Smooth muscle cell (in vitro differentiated cells): ENCODE results near the gene SMIM10L2A. TPM values are rescaled to one million over a fixed set of nuclear protein-coding genes. Genes with fewer than 3 reads are reported as not detected.
"Not testable (repeated sequence)": the region's sequence is repeated elsewhere in the genome, so short reads cannot be mapped to it uniquely, and the experiment has no call there.

ENCODE experiments used
- DNase-seq: peaks from one replicate; lab custom pipeline; 2025; ENCODE audit not compliant: unreplicated experiment; lab: John Stamatoyannopoulos, UW
- H2AFZ ChIP-seq: fragments of 200-600 bp; sonication (generic); 2 replicates; pipeline ENCODE4 v1.6.0; 2016; ENCODE audit warnings: antibody characterized with exemption, low read depth, mild to moderate bottlenecking
- H3F3A ChIP-seq: fragments of 200-600 bp; sonication (generic); 2 replicates; pipeline ENCODE4 v1.6.0; 2017; ENCODE audit warnings: antibody characterized with exemption, low read depth
- H3K27ac ChIP-seq: fragments of 200-600 bp; sonication (generic); 2 replicates; pipeline ENCODE4 v1.5.1; 2016; ENCODE audit warnings: low read depth, mild to moderate bottlenecking
- H3K27me3 ChIP-seq: fragments of 200-600 bp; sonication (generic); 2 replicates; pipeline ENCODE4 v1.6.1; 2016; ENCODE audit warnings: low read depth, mild to moderate bottlenecking
- H3K36me3 ChIP-seq: fragments of 200-600 bp; sonication (generic); 2 replicates; pipeline ENCODE4 v1.5.1; 2016; ENCODE audit warnings: low read depth
- H3K4me1 ChIP-seq: fragments of 200-600 bp; sonication (generic); 2 replicates; pipeline ENCODE4 v1.5.1; 2016; ENCODE audit warnings: low read depth
- H3K4me2 ChIP-seq: fragments of 200-600 bp; sonication (generic); 2 replicates; pipeline ENCODE4 v1.6.0; 2016; ENCODE audit warnings: mild to moderate bottlenecking
- H3K4me3 ChIP-seq: fragments of 200-600 bp; sonication (generic); 2 replicates; pipeline ENCODE4 v1.5.1; 2016; ENCODE audit warnings: mild to moderate bottlenecking
- H3K79me2 ChIP-seq: fragments of 200-600 bp; sonication (generic); 2 replicates; pipeline ENCODE4 v1.6.0; 2016; ENCODE audit warnings: low read depth, mild to moderate bottlenecking
- H3K9ac ChIP-seq: fragments of 200-600 bp; sonication (generic); 2 replicates; pipeline ENCODE4 v1.6.0; 2016; ENCODE audit warnings: low read depth
- H3K9me3 ChIP-seq: fragments of 200-600 bp; sonication (generic); replicated peaks from 2 replicates; pipeline ENCODE4 v1.5.1; 2016; ENCODE audit warnings: low read depth
- H4K20me1 ChIP-seq: fragments of 200-600 bp; sonication (generic); 2 replicates; pipeline ENCODE4 v1.6.0; 2016; ENCODE audit warnings: low read depth
- CTCF ChIP-seq: fragments of 200-600 bp; sonication (generic); IDR thresholded peaks from 2 replicates; pipeline ENCODE4 v1.5.1; 2017; ENCODE audit warnings: borderline replicate concordance, mild to moderate bottlenecking, antibody characterized with exemption; ENCODE audit not compliant: insufficient read depth, poor library complexity, severe bottlenecking
- WGBS: methylation state at CpG from one replicate; pipeline ENCODE4 v1.1.7; 2016; ENCODE audit warnings: low lambda C conversion rate; 5-methylcytosine and 5-hydroxymethylcytosine counted together
- polyA plus RNA-seq: library from polyadenylated mRNA; unstranded; fragments of >200 nt; fragmentation: Nextera tagmentation; extraction: Ambion mirVana; gene quantifications from 2 replicates; pipeline ENCODE4 v1.2.1, GENCODE V29; 2016
- total RNA-seq: library from RNA; depleted of rRNA; stranded (reverse); fragments of >200 nt; gene quantifications from 2 replicates; pipeline ENCODE4 v1.2.3, GENCODE V29; 2014

Gene SMIM10L2A
- total and polyA plus RNA-seq, 2 experiments from 2014 or later = 0.45 to 1.6 TPM

GRCh38 chrX:135438734-135439043, 16.9 kb downstream of the SMIM10L2A start:
- no peaks in the 10 kb centered on the region for H4K20me1 ChIP-seq
- H2AFZ ChIP-seq = no peak overlapping the region
- no peak overlapping the region for H3K4me3 ChIP-seq
- no peak for DNase-seq
- H3F3A ChIP-seq = no peaks in the 10 kb centered on the region
- H3K27me3 ChIP-seq = no peaks in the 10 kb centered on the region
- H3K79me2 ChIP-seq = no peaks in the 10 kb centered on the region
- H3K4me1 ChIP-seq = no peaks in the 10 kb centered on the region
- no peak for TF ChIP-seq CTCF
- 84% methylated on average over 7 of the region's 7 CpGs for WGBS
- no peaks in the 10 kb centered on the region for H3K9me3 ChIP-seq
- no peak overlapping the region for H3K9ac ChIP-seq
- H3K27ac ChIP-seq = no peak overlapping the region
- H3K36me3 ChIP-seq = no peaks in the 10 kb centered on the region
- H3K4me2 ChIP-seq = no peak overlapping the region

GRCh38 chrX:135449637-135450550, 28.1 kb downstream of the SMIM10L2A start:
- no peaks in the 10 kb centered on the region for H3K27me3 ChIP-seq
- H3K27ac ChIP-seq = no peak overlapping the region
- WGBS = 80% methylated on average over 8 of the region's 8 CpGs
- H3K4me3 ChIP-seq = no peak overlapping the region
- H3F3A ChIP-seq = no peaks in the 10 kb centered on the region
- H3K4me2 ChIP-seq = no peak overlapping the region
- no peak overlapping the region for H2AFZ ChIP-seq
- no peaks in the 10 kb centered on the region for H3K9me3 ChIP-seq
- H4K20me1 ChIP-seq = no peaks in the 10 kb centered on the region
- H3K4me1 ChIP-seq = no peaks in the 10 kb centered on the region
- no peaks in the 10 kb centered on the region for H3K36me3 ChIP-seq
- no peaks in the 10 kb centered on the region for H3K79me2 ChIP-seq
- no peak for TF ChIP-seq CTCF
- no peak overlapping the region for H3K9ac ChIP-seq
- DNase-seq = no peak

- no peaks in the 10 kb centered on the region for H4K20me1 ChIP-seq
- H3K4me3 ChIP-seq = no peak overlapping the region
- H3K79me2 ChIP-seq = no peaks in the 10 kb centered on the region
- peaks cover 3% of the 10 kb centered on the region for H3K9me3 ChIP-seq
- TF ChIP-seq CTCF = no peak
- no peak for DNase-seq
- 49% methylated on average over 3 of the region's 3 CpGs for WGBS
- H3K27ac ChIP-seq = no peak overlapping the region
- no peaks in the 10 kb centered on the region for H3K36me3 ChIP-seq
- H2AFZ ChIP-seq = no peak overlapping the region
- H3K27me3 ChIP-seq = no peaks in the 10 kb centered on the region
- no peaks in the 10 kb centered on the region for H3F3A ChIP-seq
- H3K9ac ChIP-seq = no peak overlapping the region
- H3K4me1 ChIP-seq = no peaks in the 10 kb centered on the region
- H3K4me2 ChIP-seq = no peak overlapping the region
Observed at GRCh38 chrX:135453381-135453780, 31.6 kb downstream of the SMIM10L2A start.

- Histone ChIP-seq H3K4me3 (no peak overlapping the region), H4K20me1 (no peaks in the 10 kb centered on the region), H3K36me3 (no peaks in the 10 kb centered on the region), H3K4me2 (no peak overlapping the region), H3K27me3 (no peaks in the 10 kb centered on the region), H3K9me3 (peaks cover 4% of the 10 kb centered on the region), H3K4me1 (no peaks in the 10 kb centered on the region), H3K79me2 (no peaks in the 10 kb centered on the region), H2AFZ (no peak overlapping the region), H3K9ac (no peak overlapping the region), H3K27ac (no peak overlapping the region), H3F3A (no peaks in the 10 kb centered on the region)
- no peak for DNase-seq
- WGBS = 42% methylated on average over 4 of the region's 4 CpGs
- TF ChIP-seq CTCF = no peak
Observed at GRCh38 chrX:135454816-135455215, 33.1 kb downstream of the SMIM10L2A start.

- H3K27me3 ChIP-seq, H3K9me3 ChIP-seq, H3K4me2 ChIP-seq, H2AFZ ChIP-seq, H3K9ac ChIP-seq, H4K20me1 ChIP-seq, DNase-seq, H3K36me3 ChIP-seq, H3K27ac ChIP-seq, H3K4me1 ChIP-seq, H3K79me2 ChIP-seq, H3K4me3 ChIP-seq, H3F3A ChIP-seq: not testable (repeated sequence)
- 72% methylated on average over 2 of the region's 2 CpGs for WGBS
Observed at GRCh38 chrX:135461756-135462155, 40.0 kb downstream of the SMIM10L2A start.
